Tibial nerve (tissue), 4 donors: ENCODE measurements around the gene NQO2. TPM values are rescaled to one million over a fixed set of nuclear protein-coding genes. Genes with fewer than 3 reads are reported as not detected.

Source experiments
- DNase-seq, 2 donors: peaks; one replicate each; pipeline ENCODE4 v3.0.0-alpha.2; 2019; ENCODE audit warnings: low spot score in 2 of 2
- H3K27ac ChIP-seq, 4 donors: fragments of 200-600 bp; sonication (generic) in 3 of 4; one replicate each; pipeline ENCODE4 v1.5.1; 2017 to 2019; ENCODE audit warnings: mild to moderate bottlenecking in 1 of 4
- H3K27me3 ChIP-seq, 2 donors: fragments of 200-600 bp; sonication (generic) in 1 of 2; one replicate each; pipeline versions ENCODE4 v1.5.1 to v1.6.0; 2017 to 2019
- H3K36me3 ChIP-seq, 3 donors: fragments of 200-600 bp; sonication (generic); one replicate each; pipeline ENCODE4 v1.5.1; 2018 to 2019
- H3K4me1 ChIP-seq, 4 donors: fragments of 200-600 bp; sonication (generic) in 3 of 4; one replicate each; pipeline ENCODE4 v1.5.1; 2017 to 2019
- H3K4me3 ChIP-seq, 4 donors: fragments of 200-600 bp; sonication (generic) in 3 of 4; one replicate each; pipeline ENCODE4 v1.5.1; 2017 to 2019; ENCODE audit warnings: mild to moderate bottlenecking in 1 of 4, moderate library complexity in 1 of 4
- H3K9me3 ChIP-seq, 4 donors: fragments of 200-600 bp; sonication (generic) in 3 of 4; one replicate each; pipeline ENCODE4 v1.5.1; 2017 to 2019
- CTCF ChIP-seq, 5 experiments: fragments of 200-600 bp in 3 of 5; fragments of 450-650 bp in 2 of 5; sonication (generic) in 3 of 5; IDR thresholded peaks; one replicate each; pipeline ENCODE4 v1.5.1; 2016 to 2019; ENCODE audit warnings: antibody characterized with exemption in 5 of 5, mild to moderate bottlenecking in 3 of 5, moderate library complexity in 2 of 5
- EP300 ChIP-seq, 2 donors: sonication (generic); formaldehyde crosslinking; IDR thresholded peaks; one replicate each; pipeline ENCODE4 v1.6.1; 2017; ENCODE audit warnings: antibody characterized with exemption in 2 of 2, mild to moderate bottlenecking in 1 of 2
- POLR2A ChIP-seq, 2 donors: fragments of 450-650 bp; IDR thresholded peaks; one replicate each; pipeline ENCODE4 v1.6.1; 2017; ENCODE audit warnings: antibody characterized with exemption in 2 of 2, mild to moderate bottlenecking in 2 of 2, moderate library complexity in 2 of 2
- WGBS, 2 donors: methylation state at CpG; one replicate each; pipeline ENCODE4 v1.1.5; 2018; 5-methylcytosine and 5-hydroxymethylcytosine counted together
- total RNA-seq, 4 donors: library from RNA; depleted of rRNA; stranded (reverse); fragments of >200 nt; gene quantifications; one replicate each; pipeline ENCODE4 v1.1.0, GENCODE V29; 2016

The NQO2 gene
- total RNA-seq, 4 donors from 2014 or later, result 18.8 to 33.6 (median 25.8) TPM

- H3K9me3 ChIP-seq, result no peaks in the 10 kb centered on the region
- no peaks in the 10 kb centered on the region for H3K27me3 ChIP-seq
- no peaks in the 10 kb centered on the region for H3K36me3 ChIP-seq
- no peak overlapping the region for H3K4me3 ChIP-seq
- no peak overlapping the region for H3K27ac ChIP-seq
- TF ChIP-seq CTCF (IDR thresholded peaks at IDR 0.05) (no peak), POLR2A (IDR thresholded peaks at IDR 0.05) (no peak), EP300 (IDR thresholded peaks at IDR 0.05) (no peak)
- WGBS, 2 donors, result 89 to 91% methylated on average over 5 of the region's 5 CpGs
- no peak for DNase-seq
- H3K4me1 ChIP-seq, result peaks cover 0 to 33% (median 15%) of the 10 kb centered on the region in 4 donors
Observed at GRCh38 chr6:2973676-2974075, 26.0 kb upstream of the NQO2 start.

- no peak overlapping the region for H3K27ac ChIP-seq
- TF ChIP-seq POLR2A (IDR thresholded peaks at IDR 0.05), result no peak
- H3K9me3 ChIP-seq, result no peaks in the 10 kb centered on the region
- no peaks in the 10 kb centered on the region for H3K27me3 ChIP-seq
- H3K36me3 ChIP-seq, result no peaks in the 10 kb centered on the region
- WGBS, 2 donors, result 92% methylated on average over 5 of the region's 5 CpGs
- peaks cover 0 to 27% (median 15%) of the 10 kb centered on the region in 4 donors for H3K4me1 ChIP-seq
- no peak for DNase-seq
- no peak overlapping the region for H3K4me3 ChIP-seq
Observed at GRCh38 chr6:2976060-2976459, 23.6 kb upstream of the NQO2 start.

DNA sequence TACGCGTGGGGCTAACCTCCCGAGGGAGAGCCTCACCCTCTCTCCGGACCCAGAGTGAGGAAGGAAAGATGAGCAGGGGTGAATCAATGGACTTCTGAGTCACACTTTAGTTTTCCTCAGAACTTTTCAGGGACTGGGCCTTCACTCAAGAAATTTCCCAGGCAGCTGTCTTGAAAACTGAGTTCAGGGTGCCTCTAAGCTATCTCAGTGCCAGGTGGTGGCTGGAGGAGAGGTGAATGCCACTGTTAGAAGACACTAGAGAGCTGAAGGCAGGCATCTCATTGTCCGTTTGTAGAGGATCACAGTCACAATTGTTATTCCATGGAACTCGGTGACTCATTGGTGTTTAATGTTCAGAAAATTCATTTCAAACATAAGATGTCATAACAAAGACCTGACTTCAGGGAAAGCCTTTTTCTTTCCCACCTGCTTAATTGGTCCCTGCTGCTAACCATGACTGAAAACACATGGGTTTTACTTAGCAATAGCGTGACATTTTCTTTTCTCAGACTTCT lies 23.1 kb upstream of the NQO2 start:
- Histone ChIP-seq H3K4me1 (peaks cover 0 to 32% (median 21%) of the 10 kb centered on the region in 4 donors), H3K27ac (no peak overlapping the region), H3K4me3 (no peak overlapping the region), H3K36me3 (no peaks in the 10 kb centered on the region), H3K27me3 (no peaks in the 10 kb centered on the region), H3K9me3 (no peaks in the 10 kb centered on the region)
- TF ChIP-seq POLR2A (IDR thresholded peaks at IDR 0.05) (no peak), EP300 (IDR thresholded peaks at IDR 0.05) (no peak), CTCF (IDR thresholded peaks at IDR 0.05) (no peak)
- 72 to 73% methylated on average over 7 of the region's 7 CpGs for WGBS, 2 donors
- DNase-seq, result no peak

GRCh38 chr6:2977290-2977689 lies 22.4 kb upstream of the NQO2 start:
- no peak for DNase-seq
- Histone ChIP-seq H3K9me3 (no peaks in the 10 kb centered on the region), H3K4me3 (no peak overlapping the region), H3K4me1 (peaks cover 0 to 35% (median 22%) of the 10 kb centered on the region in 4 donors), H3K36me3 (no peaks in the 10 kb centered on the region), H3K27me3 (no peaks in the 10 kb centered on the region), H3K27ac (peak overlapping the region in 1 of 4 donors; percentile 53)
- TF ChIP-seq POLR2A (IDR thresholded peaks at IDR 0.05), result no peak
- no peak for TF ChIP-seq CTCF (IDR thresholded peaks at IDR 0.05)
- TF ChIP-seq EP300 (IDR thresholded peaks at IDR 0.05), result no peak
- 84 to 95% methylated on average over 5 of the region's 5 CpGs for WGBS, 2 donors

GRCh38 chr6:2977799-2978590 lies 21.7 kb upstream of the NQO2 start:
- H3K27me3 ChIP-seq, result no peaks in the 10 kb centered on the region
- H3K4me3 ChIP-seq, result no peak overlapping the region
- no peak for DNase-seq
- WGBS, 2 donors, result 52 to 64% methylated on average over 3 of the region's 3 CpGs
- no peaks in the 10 kb centered on the region for H3K36me3 ChIP-seq
- H3K4me1 ChIP-seq, result peaks cover 0 to 38% (median 27%) of the 10 kb centered on the region in 4 donors
- TF ChIP-seq CTCF (IDR thresholded peaks at IDR 0.05) (no peak), POLR2A (IDR thresholded peaks at IDR 0.05) (no peak), EP300 (IDR thresholded peaks at IDR 0.05) (no peak)
- H3K27ac ChIP-seq, result peak overlapping the region in 2 of 4 donors; percentile 23 to 53
- H3K9me3 ChIP-seq, result no peaks in the 10 kb centered on the region
